Neural cell (in vitro differentiated cells): ENCODE results near the gene FYN. TPM values are rescaled to one million over a fixed set of nuclear protein-coding genes. Genes with fewer than 3 reads are reported as not detected.

Experiments used
- H2AFZ ChIP-seq: fragments of 200-600, 300-800 bp; sonication (generic), shearing (Covaris generic); 2 replicates; pipeline ENCODE4 v1.6.0; 2014; ENCODE audit warnings: low read depth, mild to moderate bottlenecking, antibody characterized with exemption, low read length, moderate library complexity
- H3F3A ChIP-seq: fragments of 200-600 bp; shearing (Covaris generic); 2 replicates; pipeline ENCODE4 v1.6.1; 2016; ENCODE audit warnings: mild to moderate bottlenecking, moderate library complexity, mixed read lengths, antibody characterized with exemption, low read length; ENCODE audit not compliant: insufficient read depth, poor library complexity, severe bottlenecking
- H3K27ac ChIP-seq: fragments of 200-600, 300-800 bp; sonication (generic), shearing (Covaris generic); 2 replicates; pipeline ENCODE4 v1.5.1; 2014; ENCODE audit warnings: mild to moderate bottlenecking, low read length, moderate library complexity
- H3K27me3 ChIP-seq: fragments of 300-800, 200-600 bp; sonication (generic), shearing (Covaris generic); 2 replicates; pipeline ENCODE4 v1.6.0; 2014; ENCODE audit warnings: mild to moderate bottlenecking, low read depth, low read length, moderate library complexity; ENCODE audit not compliant: insufficient read depth
- H3K36me3 ChIP-seq: fragments of 300-800, 200-600 bp; sonication (generic), shearing (Covaris generic); 2 replicates; pipeline ENCODE4 v1.5.1; 2014; ENCODE audit warnings: mild to moderate bottlenecking, antibody characterized with exemption, low read length, moderate library complexity; ENCODE audit not compliant: insufficient read depth
- H3K4me2 ChIP-seq: fragments of 300-800, 200-600 bp; sonication (generic), shearing (Covaris generic); 2 replicates; pipeline ENCODE4 v1.6.0; 2014; ENCODE audit warnings: mild to moderate bottlenecking, low read length
- H3K4me3 ChIP-seq: fragments of 300-800, 200-600 bp; sonication (generic), shearing (Covaris generic); 2 replicates; pipeline ENCODE4 v1.5.1; 2014; ENCODE audit warnings: mild to moderate bottlenecking, low read length, moderate library complexity
- H3K79me2 ChIP-seq: fragments of 200-600 bp; shearing (Covaris generic); replicated peaks from 2 replicates; pipeline ENCODE4 v1.6.0; 2014; ENCODE audit warnings: mild to moderate bottlenecking, low read length, moderate library complexity; ENCODE audit not compliant: insufficient read depth
- H3K9ac ChIP-seq: fragments of 300-800, 200-600 bp; sonication (generic), shearing (Covaris generic); 2 replicates; pipeline ENCODE4 v1.6.1; 2016; ENCODE audit warnings: mild to moderate bottlenecking, low read length, mixed read lengths
- H3K9me2 ChIP-seq: fragments of 200-600 bp; shearing (Covaris generic); 2 replicates; pipeline ENCODE4 v1.6.1; 2016; ENCODE audit warnings: mild to moderate bottlenecking, low read length, mixed read lengths; ENCODE audit not compliant: insufficient read depth
- H3K9me3 ChIP-seq: fragments of 200-600, 300-800 bp; sonication (generic), shearing (Covaris generic); 2 replicates; pipeline ENCODE4 v1.6.1; 2016; ENCODE audit warnings: mild to moderate bottlenecking, mixed run types, low read length, moderate library complexity, mixed read lengths
- H4K20me1 ChIP-seq: fragments of 200-600 bp; shearing (Covaris generic); 2 replicates; pipeline ENCODE4 v1.6.1; 2016; ENCODE audit warnings: mild to moderate bottlenecking, mixed run types; ENCODE audit not compliant: insufficient read depth
- CTCF ChIP-seq: fragments of 450-650 bp; IDR thresholded peaks from 2 replicates; pipeline ENCODE4 v1.5.1; 2014; ENCODE audit warnings: antibody characterized with exemption, mild to moderate bottlenecking, moderate library complexity; ENCODE audit not compliant: poor library complexity, severe bottlenecking
- EP300 ChIP-seq: fragments of 450-650 bp; conservative IDR thresholded peaks from 2 replicates; pipeline ENCODE4 v1.6.1; 2014; ENCODE audit warnings: antibody characterized with exemption, mild to moderate bottlenecking, moderate library complexity; ENCODE audit not compliant: poor library complexity, severe bottlenecking
- EZH2 ChIP-seq: fragments of 200-600, 300-800 bp; shearing (Covaris generic), sonication (generic); IDR thresholded peaks from 2 replicates; pipeline ENCODE4 v1.6.1; 2014; ENCODE audit warnings: antibody characterized with exemption, low read length, borderline replicate concordance, mild to moderate bottlenecking; ENCODE audit not compliant: insufficient read depth, poor library complexity, severe bottlenecking
- MXI1 ChIP-seq: fragments of 450-650 bp; conservative IDR thresholded peaks from 2 replicates; pipeline ENCODE4 v1.6.1; 2014; ENCODE audit warnings: antibody characterized with exemption, mild to moderate bottlenecking; ENCODE audit not compliant: poor library complexity, severe bottlenecking
- POLR2AphosphoS5 ChIP-seq: IDR thresholded peaks from 2 replicates; pipeline ENCODE4 v1.6.1; 2012
- RAD21 ChIP-seq: fragments of 450-650 bp; conservative IDR thresholded peaks from 2 replicates; pipeline ENCODE4 v1.6.1; 2014; ENCODE audit warnings: antibody characterized with exemption, mild to moderate bottlenecking, moderate library complexity
- SMC3 ChIP-seq: fragments of 450-650 bp; conservative IDR thresholded peaks from 2 replicates; pipeline ENCODE4 v1.6.1; 2014; ENCODE audit warnings: antibody characterized with exemption, mild to moderate bottlenecking, moderate library complexity; ENCODE audit not compliant: poor library complexity
- TAF1 ChIP-seq: IDR thresholded peaks from 2 replicates; pipeline ENCODE4 v1.6.1; 2012; ENCODE audit warnings: low read depth
- polyA plus RNA-seq: library from polyadenylated mRNA; depleted of rRNA; stranded (reverse); fragments of >200 nt; gene quantifications from 2 replicates; pipeline ENCODE4 v1.2.3, GENCODE V29; 2014
- TF ChIP-seq, protein P1 (sequence below): IDR thresholded peaks from 2 replicates; pipeline ENCODE4 v1.6.1; 2012; ENCODE audit warnings: borderline replicate concordance

FYN gene
- polyA plus RNA-seq, 1 donor from 2014 or later: 277 TPM

DNA sequence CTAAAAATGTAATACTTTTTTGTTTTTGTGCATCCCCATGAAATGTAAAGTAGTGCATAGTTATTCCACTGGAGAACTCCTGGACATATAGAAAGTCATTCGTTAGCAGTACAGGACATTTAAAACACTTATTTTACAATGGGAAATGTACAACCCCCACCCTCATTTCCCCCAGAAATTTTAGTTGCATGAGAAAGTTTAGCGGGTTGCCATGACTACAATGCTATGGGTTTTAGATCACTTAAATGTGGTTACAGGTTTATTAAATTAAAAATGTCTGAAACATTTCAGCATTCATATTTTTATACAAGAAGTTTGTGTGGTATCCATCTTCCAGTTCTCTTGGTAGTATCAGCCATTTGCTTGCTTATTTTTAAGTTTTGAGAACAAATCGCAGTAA lies 212.7 kb downstream of the FYN start:
- no peaks in the 10 kb centered on the region for H4K20me1 ChIP-seq
- H3K9ac ChIP-seq: no peak overlapping the region
- H3K27me3 ChIP-seq: no peaks in the 10 kb centered on the region
- no peak overlapping the region for H3K27ac ChIP-seq
- H3K9me2 ChIP-seq: no peaks in the 10 kb centered on the region
- TF ChIP-seq EZH2 (no peak), RAD21 (no peak), TAF1 (no peak), EP300 (no peak), MXI1 (no peak), SMC3 (no peak), CTCF (no peak), POLR2AphosphoS5 (no peak)
- TF ChIP-seq, protein P1, sequence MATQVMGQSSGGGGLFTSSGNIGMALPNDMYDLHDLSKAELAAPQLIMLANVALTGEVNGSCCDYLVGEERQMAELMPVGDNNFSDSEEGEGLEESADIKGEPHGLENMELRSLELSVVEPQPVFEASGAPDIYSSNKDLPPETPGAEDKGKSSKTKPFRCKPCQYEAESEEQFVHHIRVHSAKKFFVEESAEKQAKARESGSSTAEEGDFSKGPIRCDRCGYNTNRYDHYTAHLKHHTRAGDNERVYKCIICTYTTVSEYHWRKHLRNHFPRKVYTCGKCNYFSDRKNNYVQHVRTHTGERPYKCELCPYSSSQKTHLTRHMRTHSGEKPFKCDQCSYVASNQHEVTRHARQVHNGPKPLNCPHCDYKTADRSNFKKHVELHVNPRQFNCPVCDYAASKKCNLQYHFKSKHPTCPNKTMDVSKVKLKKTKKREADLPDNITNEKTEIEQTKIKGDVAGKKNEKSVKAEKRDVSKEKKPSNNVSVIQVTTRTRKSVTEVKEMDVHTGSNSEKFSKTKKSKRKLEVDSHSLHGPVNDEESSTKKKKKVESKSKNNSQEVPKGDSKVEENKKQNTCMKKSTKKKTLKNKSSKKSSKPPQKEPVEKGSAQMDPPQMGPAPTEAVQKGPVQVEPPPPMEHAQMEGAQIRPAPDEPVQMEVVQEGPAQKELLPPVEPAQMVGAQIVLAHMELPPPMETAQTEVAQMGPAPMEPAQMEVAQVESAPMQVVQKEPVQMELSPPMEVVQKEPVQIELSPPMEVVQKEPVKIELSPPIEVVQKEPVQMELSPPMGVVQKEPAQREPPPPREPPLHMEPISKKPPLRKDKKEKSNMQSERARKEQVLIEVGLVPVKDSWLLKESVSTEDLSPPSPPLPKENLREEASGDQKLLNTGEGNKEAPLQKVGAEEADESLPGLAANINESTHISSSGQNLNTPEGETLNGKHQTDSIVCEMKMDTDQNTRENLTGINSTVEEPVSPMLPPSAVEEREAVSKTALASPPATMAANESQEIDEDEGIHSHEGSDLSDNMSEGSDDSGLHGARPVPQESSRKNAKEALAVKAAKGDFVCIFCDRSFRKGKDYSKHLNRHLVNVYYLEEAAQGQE: no peak
- no peaks in the 10 kb centered on the region for H3K79me2 ChIP-seq
- no peak overlapping the region for H3K4me2 ChIP-seq
- H3F3A ChIP-seq: peaks cover 4% of the 10 kb centered on the region
- H3K9me3 ChIP-seq: no peaks in the 10 kb centered on the region
- no peak overlapping the region for H3K4me3 ChIP-seq
- H2AFZ ChIP-seq: no peak overlapping the region
- H3K36me3 ChIP-seq: peaks cover 4% of the 10 kb centered on the region

GRCh38 chr6:111658462-111659154 lies 214.6 kb downstream of the FYN start:
- Histone ChIP-seq H2AFZ (no peak overlapping the region), H3K27ac (no peak overlapping the region), H3K79me2 (no peaks in the 10 kb centered on the region), H3K4me3 (no peak overlapping the region), H3K4me2 (no peak overlapping the region), H3K27me3 (no peaks in the 10 kb centered on the region), H3K9me3 (no peaks in the 10 kb centered on the region), H4K20me1 (no peaks in the 10 kb centered on the region), H3F3A (no peaks in the 10 kb centered on the region), H3K9me2 (no peaks in the 10 kb centered on the region), H3K36me3 (peaks cover 4% of the 10 kb centered on the region), H3K9ac (no peak overlapping the region)
- TF ChIP-seq CTCF (no peak), EZH2 (no peak), TAF1 (no peak), MXI1 (no peak), EP300 (no peak), RAD21 (no peak), POLR2AphosphoS5 (no peak), SMC3 (no peak)
- TF ChIP-seq, protein P1: no peak
